GM21723 (cell line): ENCODE data around the gene MKKS.

Experiments used
- ATAC-seq: cut with Tn5 transposase; IDR thresholded peaks from one replicate; pipeline ENCODE4 v1.9.1; 2021; ENCODE audit warnings: mild to moderate bottlenecking, moderate library complexity; ENCODE audit not compliant: unreplicated experiment

MKKS gene

DNA sequence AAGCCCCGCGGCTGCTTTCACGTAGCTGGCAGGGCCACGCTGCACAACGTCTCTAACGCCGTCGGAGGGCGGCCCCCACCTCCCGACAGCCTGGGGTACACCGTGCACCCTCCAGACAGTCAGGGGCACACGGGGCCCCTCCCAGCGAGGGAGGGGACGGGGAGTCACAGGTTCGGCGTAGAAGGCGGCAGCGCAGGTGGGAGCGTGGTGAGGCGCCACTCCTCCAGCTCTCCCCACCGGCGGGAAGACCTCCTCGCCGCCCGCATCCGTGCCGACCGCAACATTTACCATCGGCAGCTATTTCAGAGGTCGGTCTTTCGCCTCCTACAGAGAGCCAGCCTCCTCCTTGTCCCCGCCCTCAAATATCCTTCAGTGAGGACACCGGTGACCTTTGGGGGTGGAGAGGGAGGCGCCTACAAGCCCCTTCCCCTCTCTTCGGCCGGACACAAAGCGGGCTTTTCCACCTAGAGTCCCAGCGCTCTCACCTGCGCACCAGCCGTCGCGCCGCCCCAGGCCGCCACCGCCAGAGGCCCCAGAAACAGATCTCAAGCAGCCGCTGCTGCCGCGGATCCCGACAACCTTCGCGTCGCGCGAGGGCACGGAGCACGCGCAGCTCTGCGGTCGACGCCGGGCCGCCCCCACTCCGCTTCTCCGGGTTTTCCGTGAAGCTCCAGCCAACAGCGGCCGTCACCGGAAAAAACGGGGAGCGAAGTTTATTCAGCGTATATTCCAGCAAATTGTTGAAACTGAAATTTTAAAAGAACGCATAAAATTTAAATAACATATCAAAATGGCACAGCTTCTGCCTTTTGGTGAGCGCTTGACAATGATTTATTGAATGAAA lies at the start of gene MKKS:
TSS of gene MKKS (minus strand) at position 600 of the 844 bp plus-strand sequence. CDS start 20,708 bp downstream, outside the sequence.
- peak; percentile 62 for ATAC-seq

DNA sequence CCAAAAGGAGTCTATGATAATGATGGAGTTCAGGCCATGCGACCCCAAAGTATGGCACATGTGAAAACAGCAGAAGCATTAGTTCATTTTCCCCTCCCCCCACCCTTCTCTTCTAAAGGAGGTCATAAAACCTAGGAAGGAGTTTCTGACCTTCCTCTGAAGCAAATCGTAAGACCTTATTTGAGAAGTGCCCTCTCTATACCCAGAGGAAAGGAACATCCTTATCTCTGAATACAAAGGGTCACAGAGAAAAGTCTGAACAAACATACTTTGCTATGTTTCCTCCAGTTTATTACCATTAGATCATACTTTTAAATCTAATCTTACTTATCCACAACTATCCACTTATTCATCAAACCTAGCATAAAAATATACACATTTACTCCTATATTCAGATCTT lies 49.7 kb upstream of the MKKS start:
- ATAC-seq = no peak

DNA sequence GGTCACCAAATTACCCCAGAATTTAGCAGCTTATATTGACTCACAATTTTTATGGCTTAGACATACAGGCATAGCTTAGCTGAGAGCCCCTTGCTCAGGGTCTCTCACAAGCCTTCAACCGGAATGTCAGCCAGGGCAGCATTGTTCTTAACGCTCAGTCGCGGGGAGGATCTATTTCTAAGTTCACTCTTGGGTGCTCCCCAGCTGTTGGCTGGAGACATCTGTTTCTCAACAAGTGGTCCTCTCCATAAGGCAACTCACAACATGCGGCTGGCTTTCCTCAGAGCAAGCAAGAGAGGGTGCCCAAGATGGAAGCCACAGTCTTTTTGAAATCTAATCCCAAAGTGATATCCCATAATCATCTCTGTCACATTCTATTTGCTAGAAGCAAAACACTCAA lies 47.7 kb upstream of the MKKS start:
- ATAC-seq = no peak

DNA sequence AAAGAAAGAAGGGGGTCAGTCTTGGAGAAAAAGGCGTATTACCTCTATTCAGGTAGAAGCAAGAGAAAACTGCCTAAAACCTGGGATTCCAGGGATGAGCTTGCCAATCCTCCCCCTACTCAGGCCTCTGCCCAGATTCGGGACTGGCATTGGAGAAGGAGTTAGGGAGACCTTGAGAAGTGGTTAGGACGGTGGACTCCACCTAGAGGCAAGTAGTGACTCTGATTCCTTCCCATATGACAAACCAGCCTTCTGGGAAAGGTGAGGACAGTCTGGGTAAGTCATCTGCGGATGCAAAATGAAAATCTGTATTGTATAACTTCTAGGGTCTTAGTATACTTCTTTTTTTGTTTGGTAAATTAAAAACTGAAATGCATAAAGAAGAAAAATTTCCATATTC lies 44.9 kb upstream of the MKKS start:
- no peak for ATAC-seq

DNA sequence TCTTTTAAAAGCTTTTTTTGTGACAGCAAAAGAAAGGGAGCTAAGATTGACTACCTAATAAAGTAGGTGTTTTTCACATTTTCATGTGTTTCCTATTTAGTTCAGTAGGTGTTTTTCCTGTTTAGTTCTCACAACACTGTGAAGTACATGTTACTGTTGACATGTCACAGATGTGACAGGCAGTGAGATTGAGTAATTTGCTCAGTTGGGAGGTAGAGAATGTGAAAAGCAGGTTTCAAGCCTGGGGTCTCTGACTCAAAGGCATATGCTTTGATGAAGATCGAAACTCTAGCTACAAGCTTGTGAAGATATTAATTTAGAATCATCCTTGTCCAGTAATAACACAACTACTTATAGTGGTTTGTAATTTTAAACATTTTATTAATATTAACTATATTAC lies 44.2 kb upstream of the MKKS start:
- ATAC-seq = peak; percentile 51

DNA sequence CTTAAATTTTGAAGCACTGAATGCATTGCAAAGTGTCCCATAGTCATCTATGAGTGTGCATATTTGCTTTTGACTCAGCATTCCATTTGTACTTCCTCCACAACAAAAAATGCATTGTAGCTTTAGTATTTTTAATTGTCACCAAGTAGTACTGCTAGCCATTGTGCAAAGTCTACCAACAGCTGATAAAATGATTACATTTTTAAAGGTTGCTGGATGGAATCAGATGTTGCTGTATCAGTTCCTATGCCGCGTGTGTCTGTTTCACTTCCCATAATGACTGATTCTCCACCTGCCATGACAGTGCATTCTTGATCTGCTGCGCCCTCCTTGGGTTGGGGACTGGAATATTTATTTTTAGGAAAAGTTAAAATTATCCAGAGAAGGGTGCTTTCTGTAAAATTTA lies 42.3 kb upstream of the MKKS start:
- peak; percentile 86 for ATAC-seq

DNA sequence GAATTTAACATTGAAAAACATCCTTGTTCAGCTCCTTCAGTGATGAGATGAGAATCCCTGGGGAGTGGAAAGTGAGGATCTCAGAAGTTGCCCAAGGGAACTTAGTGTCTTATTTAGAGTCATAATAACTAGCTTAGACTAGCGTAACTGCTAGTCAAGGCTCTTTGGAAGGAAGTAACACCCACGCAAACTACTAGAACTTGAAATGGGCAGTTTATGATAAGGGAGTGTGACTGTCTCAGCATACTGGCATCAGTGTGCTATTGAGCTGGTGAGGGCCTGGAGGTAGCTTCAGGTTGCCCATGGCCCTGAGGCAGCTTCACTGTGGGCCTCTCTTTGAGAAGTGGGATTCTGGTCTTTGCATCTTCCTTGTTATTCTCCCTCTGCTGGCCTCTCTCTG lies 41.2 kb upstream of the MKKS start:
- ATAC-seq = no peak

DNA sequence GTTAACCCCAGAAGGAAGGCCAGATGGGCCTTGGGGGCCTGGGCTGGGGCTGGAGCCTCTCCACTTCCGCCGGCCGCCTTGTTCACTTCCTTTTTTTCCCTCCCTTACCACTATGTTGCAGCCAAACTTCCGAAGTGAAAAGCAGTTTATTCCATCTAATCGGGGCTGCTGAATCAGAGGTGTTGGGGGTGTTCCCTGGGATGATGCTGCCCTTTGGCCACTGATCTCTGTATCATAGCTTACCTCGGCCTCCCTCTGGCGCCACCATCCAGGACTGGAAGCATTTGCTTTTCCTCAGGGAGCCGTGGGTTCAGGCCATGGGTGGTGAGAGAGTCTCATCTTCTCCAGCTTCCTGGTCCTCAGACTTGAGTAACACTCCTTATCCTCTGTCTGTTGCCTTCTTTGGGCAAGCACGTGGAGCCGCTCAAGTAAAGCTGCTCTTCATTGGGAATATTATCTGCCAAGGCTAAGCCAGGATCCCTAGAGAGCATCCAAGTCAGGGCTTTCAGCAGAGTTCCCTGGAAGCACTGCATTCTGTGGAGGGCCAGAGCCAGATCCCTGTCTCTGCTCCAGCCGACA lies 40.7 kb upstream of the MKKS start:
- ATAC-seq = no peak

DNA sequence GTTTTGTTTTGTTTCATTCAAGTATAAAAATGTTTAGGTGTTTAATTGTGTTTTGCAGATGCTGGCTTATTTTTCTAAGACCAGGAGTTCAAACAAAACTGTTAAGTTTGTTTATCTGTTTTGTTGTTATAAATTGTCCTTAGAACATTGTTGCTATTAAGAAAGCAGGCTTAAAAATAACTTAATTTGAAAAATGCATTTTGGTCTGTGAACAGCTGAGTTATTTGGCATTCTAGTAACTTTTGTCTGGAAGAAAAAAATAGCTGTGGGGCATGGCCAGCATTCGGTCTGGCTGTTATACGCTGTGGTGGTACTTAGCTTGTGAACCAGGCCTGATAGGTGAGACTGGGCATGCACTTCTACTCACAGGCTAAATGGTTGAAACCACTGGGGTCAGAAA lies 38.8 kb upstream of the MKKS start:
- no peak for ATAC-seq

DNA sequence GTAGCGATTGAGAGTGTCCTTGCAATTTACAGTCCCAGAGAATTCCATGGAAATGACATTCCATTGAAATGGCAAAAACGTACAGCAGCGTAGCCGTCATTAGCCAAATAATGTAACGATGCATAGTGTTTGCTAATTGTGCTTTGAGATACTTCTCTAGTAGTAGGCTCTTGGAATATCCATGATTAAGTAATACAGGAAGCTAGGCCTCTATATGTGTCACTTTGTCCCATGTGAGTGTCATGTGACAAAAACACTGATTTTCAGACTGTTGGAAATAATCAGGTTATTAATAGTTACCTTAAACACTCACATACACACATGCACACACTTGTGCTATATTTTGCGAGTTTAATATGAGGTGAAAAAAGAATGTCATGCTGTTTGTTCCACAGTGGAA lies 36.3 kb upstream of the MKKS start:
- no peak for ATAC-seq

DNA sequence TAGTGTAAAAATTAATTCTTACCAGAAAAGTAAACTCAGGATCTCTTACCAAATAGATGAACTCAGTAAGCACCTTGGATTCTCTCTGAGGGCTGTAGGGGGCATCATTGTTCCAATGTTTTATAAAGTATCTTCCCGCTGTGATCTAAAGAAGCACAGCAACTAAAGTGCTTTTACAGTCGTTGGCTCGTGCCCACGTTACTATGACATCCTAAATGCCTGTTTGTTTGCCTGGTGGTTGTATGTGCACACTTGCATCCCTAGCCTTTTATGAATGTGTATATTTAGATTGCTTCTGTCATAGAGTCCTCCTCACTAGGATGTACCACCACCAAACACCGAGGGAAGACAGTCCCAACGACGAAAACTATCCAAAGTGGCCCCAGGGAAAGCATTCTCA lies 35.6 kb upstream of the MKKS start:
- peak; percentile 53 for ATAC-seq

DNA sequence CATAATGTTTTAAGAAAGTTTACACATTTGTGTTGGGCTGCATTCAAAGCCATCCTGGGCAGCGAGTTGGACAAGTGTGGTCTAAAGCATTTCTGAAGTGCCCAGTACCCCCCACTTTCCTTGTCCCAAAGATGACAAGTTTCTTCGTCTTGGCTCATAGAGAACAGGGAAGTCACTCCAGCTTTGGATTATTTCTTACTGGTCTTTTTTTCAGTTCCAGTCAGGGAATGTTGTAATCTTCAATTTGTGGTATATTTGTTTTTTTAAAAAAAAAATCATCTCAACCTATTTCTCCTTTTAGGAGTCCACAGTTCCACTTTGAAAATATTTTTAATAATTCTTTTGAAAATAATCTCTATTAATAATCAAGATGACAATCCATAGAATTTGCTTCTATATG lies 35.0 kb upstream of the MKKS start:
- ATAC-seq = no peak

DNA sequence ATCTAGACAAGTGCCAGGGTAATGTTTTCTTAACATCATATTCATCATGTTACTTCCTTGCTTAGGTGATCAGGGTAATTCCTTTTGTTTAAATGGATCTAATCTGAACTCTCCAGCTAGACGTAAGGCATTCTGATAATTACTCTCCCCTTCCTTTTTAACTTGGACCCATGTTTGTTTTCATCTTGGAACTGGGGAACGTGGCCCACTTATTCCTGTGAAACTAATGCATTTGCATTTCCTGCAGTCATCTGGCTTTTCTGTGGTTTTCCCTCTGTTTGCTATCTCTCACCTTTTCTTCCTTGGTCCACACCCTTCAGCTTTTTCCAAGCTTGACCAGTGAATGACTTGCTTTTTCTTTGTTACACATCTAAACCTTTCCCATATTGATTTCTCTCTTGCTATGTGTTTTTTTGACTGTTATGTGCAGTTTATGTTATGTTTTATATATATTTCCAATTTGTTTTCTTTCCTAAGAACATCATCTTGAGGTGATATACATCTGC lies 34.4 kb upstream of the MKKS start:
- ATAC-seq = no peak

DNA sequence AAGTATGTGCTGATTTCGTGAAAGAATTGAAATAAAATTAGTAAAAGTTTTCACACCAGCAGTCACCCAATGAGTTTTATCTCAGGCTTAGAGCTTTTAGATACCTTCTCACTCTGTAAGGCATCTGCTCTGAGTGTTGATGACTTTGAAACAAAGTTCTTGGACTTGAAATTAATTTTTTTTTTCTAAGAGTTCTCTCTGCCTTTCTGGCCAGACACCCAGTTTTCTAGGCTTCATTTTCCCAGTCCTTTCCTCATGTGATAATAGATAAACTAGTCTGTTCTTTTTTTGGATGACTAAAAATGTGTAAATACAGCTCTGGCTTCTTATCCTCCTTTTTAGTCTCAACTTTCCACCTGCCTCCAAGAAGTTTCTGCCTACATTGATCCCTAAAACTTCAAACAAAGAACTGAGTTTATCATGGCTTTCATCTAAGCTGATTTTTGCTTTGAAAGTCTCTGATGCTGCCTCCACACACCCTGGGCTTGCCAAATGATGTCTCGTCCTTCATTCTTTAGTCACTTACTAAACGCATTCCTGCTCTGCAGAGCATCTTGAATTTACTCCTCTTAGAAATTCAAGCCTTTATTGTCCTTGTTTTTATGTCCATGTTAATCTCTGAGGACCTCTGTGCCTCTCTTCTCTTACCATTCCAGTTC lies 33.8 kb upstream of the MKKS start:
- no peak for ATAC-seq

DNA sequence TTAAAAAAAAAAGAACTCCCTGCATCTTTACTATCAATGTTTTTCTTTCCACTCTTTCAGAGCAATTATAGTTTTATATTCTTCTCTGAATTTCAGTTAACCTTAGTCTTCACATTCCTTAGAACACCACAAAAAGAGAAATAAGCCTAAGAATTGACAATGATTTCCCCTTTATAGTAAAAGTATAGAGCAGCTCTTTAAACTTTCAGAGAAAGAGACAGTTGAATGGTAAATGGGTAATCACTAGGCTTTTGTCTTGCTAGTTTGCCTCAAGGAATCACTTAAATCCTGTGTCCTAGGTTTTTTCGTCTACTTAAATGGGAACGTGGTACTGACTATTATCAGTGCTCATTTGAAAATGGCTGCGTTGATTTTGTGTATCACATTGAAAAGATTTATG lies 32.8 kb upstream of the MKKS start:
- no peak for ATAC-seq

DNA sequence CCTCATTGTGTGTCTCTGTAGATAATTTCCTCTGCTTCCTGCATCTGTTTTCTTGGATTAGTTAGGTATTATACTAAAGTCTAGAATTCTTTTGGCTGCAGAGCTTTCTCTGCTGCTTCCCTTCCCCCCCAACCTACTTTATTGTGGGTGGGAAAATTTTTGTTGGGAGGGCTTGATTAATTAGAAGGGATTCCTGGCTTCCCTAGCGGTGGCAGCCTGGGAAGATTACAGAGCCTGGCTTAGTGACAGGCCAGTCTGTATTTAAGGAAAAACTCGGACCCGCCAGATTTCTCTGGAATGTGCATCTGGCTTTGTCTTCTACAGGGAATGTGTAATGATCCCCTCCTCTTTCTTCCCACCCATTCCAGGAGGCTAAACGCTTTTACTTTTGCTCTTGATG lies 32.3 kb upstream of the MKKS start:
- no peak for ATAC-seq

DNA sequence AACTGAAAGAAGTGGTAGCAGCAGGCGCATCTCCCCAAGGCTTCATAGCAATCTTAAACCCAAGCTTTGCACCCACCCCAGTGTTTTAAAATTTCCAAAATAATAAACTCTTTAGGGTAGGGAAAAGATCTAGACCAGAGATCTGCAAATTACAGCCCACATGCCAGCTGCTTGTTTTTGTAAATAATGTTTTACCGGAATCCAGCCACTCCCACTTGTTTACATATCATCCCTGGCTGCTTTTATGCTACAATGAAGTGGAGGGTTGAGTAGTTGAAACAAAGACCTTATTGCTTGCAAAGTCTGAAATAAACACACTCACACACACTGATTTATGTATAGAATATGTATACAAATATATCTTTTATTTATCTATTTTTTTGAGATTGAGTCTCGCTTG lies 31.1 kb upstream of the MKKS start:
- ATAC-seq = no peak

DNA sequence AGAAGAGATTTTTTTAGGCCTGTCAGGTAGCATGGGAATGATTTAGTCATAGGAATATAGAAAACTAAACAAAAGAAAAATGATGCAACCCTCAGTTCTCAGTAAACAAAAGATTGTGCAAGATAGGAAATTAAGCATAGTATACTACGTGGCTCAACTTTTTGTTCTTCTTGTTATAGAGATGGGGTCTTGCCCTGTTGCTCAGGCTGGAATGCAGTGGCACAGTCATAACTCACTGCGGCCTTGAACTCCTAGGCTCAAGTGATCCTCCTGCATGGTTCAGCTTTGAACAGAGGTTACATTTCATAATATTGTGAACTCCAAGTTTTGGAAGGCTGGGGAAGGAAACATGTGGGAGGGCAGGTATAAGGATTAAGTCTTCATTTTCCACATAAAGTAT lies 29.6 kb upstream of the MKKS start:
- no peak for ATAC-seq

DNA sequence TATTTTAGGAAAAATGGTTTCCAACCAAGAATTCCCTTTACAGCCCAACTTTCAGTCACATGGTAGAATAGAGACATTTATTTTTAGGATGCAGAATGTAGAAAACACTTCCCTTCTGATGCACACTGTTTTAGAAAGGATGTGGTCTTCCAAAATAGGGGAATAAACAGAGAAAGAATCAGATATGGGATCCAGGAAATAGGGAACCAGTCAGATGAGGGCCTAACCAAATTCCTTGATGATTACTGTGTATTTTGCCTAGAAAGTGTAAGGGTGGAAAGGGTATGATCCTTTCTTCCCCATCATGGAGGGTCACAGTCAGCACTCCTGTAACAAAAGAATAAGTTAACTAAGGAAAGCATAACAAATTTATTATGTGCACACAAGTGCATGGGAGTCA lies 28.5 kb upstream of the MKKS start:
- ATAC-seq = no peak

DNA sequence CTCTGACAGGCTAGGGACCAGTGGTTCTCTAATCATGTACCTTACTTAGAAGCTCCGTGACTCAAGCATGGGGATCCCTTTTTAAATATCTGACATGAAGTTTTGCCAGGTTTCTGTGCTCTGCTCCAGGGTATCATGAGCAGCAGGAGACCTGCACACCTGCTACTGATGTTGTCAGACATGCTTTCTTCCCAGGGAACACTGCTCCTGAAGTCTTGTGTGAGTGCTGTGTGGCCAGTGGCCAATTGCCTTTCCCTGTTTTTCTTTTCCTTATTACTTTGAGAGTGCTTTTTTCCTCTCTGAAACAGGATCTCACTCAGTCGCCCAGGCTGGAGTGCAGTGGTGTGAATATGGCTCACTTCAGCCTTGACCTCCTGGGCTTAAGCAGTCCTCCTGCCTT lies 27.5 kb upstream of the MKKS start:
- ATAC-seq = no peak

DNA sequence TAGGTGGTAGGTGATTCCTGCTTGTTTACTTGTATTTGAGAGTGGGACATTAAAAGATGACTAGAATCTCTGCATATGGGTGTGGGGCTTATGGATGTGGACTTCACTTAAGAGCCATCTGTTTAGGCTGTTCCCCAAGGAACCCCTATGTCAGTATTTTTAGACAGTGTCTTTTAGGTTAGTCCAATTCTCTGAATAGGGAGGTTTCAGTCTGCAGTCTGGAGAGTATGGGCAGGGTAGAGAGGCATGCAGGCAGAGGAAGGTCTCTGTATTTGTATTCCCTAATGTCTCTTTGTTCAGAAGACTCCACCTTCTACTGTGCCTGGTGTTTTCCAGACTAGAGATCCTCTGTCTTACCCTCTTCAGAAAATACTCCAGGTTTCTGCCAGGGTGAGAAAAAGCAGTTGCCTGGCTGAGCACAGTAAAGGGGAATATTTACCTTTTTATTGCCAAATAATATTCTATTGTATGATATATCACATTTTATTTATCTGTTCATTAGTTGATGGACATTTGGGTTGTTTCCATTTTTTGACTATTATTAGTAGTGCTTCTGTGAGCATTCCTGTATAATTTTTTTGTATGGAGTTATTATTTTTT lies 20.2 kb upstream of the MKKS start:
- peak; percentile 62 for ATAC-seq

DNA sequence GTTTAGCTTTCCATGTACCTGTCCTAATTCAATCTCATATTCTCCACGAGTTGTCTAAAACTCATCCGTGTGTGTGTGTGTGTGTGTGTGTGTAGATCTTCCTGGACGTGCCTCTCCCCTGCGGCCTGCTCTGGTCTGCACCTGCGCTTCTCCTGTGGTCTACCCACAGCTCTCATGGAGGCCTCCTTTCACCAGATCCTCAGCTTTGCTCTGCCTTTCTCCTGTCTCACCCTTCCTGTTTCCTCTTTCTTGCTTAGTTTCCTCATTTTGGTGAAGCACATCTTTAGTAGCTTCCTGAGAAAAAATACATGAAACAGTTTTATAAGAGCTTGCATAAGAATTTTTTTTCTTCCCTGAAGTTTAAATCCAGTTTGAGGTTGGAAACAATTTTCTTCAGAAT lies 19.2 kb upstream of the MKKS start:
- ATAC-seq = peak; percentile 96
